Common myeloid progenitor, CD34-positive (primary cell): ENCODE measurements around the gene RAI1.

Source experiments
- CTCF ChIA-PET: fragments of 350-600 bp; sonication (Branson Sonifier 250); formaldehyde crosslinking; loops from one replicate; lab custom pipeline; 2021; ENCODE audit warnings: antibody characterized with exemption; lab: Charles Lee
- POLR2A ChIA-PET: fragments of 350-600 bp; sonication (Branson Sonifier 250); formaldehyde crosslinking; loops from one replicate; lab custom pipeline; 2021; ENCODE audit warnings: antibody characterized with exemption; lab: Charles Lee
- DNase-seq, 3 donors: peaks; one replicate each; pipeline versions ENCODE4 v3.0.0 to v3.0.0-alpha.2; 2013
- H3K27ac ChIP-seq, 2 experiments: 1 replicate in 1 of 2; 2 replicates in 1 of 2; pipeline ENCODE4 v1.7.0; 2013; ENCODE audit warnings: inconsistent platforms in 2 of 2, low read length in 2 of 2, mild to moderate bottlenecking in 2 of 2, low read depth in 1 of 2, moderate library complexity in 1 of 2; ENCODE audit not compliant: severe bottlenecking in 2 of 2, insufficient read depth in 1 of 2, poor library complexity in 1 of 2
- H3K27me3 ChIP-seq, 5 experiments: replicated peaks in 2 of 5; 1 replicate in 3 of 5; 2 replicates in 2 of 5; pipeline versions ENCODE4 v1.6.1 to v1.7.0; 2013; ENCODE audit warnings: low read length in 4 of 5, mild to moderate bottlenecking in 2 of 5, moderate library complexity in 2 of 5, inconsistent platforms in 1 of 5; ENCODE audit not compliant: insufficient read depth in 5 of 5, control insufficient read depth in 4 of 5
- H3K36me3 ChIP-seq, 4 experiments: 1 replicate in 2 of 4; 2 replicates in 2 of 4; pipeline versions ENCODE4 v1.6.1 to v1.7.0; 2013; ENCODE audit warnings: low read length in 3 of 4, control low read depth in 1 of 4, mild to moderate bottlenecking in 1 of 4; ENCODE audit not compliant: control insufficient read depth in 4 of 4, insufficient read depth in 4 of 4
- H3K4me1 ChIP-seq, 4 experiments: 1 replicate in 3 of 4; 2 replicates in 1 of 4; pipeline versions ENCODE4 v1.6.1 to v1.7.1; 2013; ENCODE audit warnings: low read length in 3 of 4, mild to moderate bottlenecking in 3 of 4, control low read depth in 1 of 4, inconsistent platforms in 1 of 4, moderate library complexity in 1 of 4; ENCODE audit not compliant: control insufficient read depth in 4 of 4, insufficient read depth in 4 of 4; ENCODE audit errors: control extremely low read depth in 1 of 4
- H3K4me3 ChIP-seq, 7 experiments: 1 replicate in 4 of 7; 2 replicates in 3 of 7; pipeline versions ENCODE4 v1.5.1 to v1.7.0; 2013; ENCODE audit warnings: mild to moderate bottlenecking in 7 of 7, low read length in 6 of 7, moderate library complexity in 6 of 7, inconsistent platforms in 2 of 7, low read depth in 2 of 7, control low read depth in 1 of 7; ENCODE audit not compliant: insufficient read depth in 4 of 7, control insufficient read depth in 1 of 7; ENCODE audit errors: extremely low read depth in 1 of 7
- H3K9me3 ChIP-seq, 5 experiments: 1 replicate in 4 of 5; 2 replicates in 1 of 5; pipeline versions ENCODE4 v1.6.1 to v1.7.1; 2013; ENCODE audit warnings: low read length in 4 of 5, mild to moderate bottlenecking in 2 of 5, inconsistent platforms in 1 of 5, low read depth in 1 of 5, moderate library complexity in 1 of 5; ENCODE audit not compliant: control insufficient read depth in 4 of 5, insufficient read depth in 2 of 5; ENCODE audit errors: control extremely low read depth in 1 of 5
- WGBS: methylation state at CpG from one replicate; pipeline ENCODE4 v1.1.5; 2013; ENCODE audit not compliant: insufficient coverage; 5-methylcytosine and 5-hydroxymethylcytosine counted together

The RAI1 gene

DNA sequence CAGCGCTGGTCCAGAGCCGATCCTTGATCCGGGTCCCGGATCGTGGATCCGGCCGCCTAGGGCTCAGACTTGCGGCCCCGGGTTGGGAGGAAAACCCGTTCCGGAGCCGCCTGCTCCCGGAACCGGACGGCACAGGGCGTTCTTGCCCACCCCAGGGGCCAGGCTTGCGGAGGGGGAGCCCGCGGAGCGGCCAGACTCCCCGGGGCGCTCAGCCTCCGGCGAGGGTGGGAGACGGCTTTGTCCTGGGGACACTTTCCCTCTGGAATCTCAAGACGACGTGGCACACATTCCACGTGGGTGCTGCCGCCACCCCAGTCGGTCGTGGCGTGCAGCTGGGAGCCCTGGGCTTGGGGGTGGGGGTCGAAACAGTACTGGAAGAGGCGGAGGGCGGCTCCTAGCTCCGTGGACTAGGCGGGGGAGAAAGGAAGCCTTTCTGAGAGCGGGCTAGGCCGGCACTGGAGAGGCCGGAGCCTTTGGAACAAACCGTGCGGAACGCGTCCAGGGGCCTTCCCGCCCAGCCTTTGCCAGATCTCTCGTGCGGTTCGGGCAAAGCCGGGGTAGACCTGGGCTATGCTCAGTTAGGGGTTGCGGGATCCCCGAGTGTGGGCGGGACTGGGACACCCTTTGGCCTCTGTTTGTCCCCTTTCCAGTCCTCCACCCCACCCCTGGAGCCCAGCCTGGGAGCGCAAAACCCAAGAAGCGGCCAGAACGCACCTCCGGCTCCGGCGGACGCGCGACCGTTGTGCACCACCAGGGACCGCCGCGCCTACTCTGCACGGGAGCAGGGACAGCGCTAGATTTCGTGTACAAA is 129.0 kb downstream of the RAI1 start:
- Histone ChIP-seq H3K4me3 (no peak overlapping the region), H3K27ac (no peak overlapping the region), H3K4me1 (peaks cover 0 to 10% (median 5%) of the 10 kb centered on the region in 4 experiments), H3K9me3 (no peaks in the 10 kb centered on the region), H3K27me3 (no peaks in the 10 kb centered on the region), H3K36me3 (peaks cover 3 to 79% (median 44%) of the 10 kb centered on the region in 4 experiments)
- ChIA-PET CTCF (interaction anchor here (0.7 to 21.2 kb wide), 9 partner anchors 8 to 239 kb away, joined by 3 to 295 read pairs (median 6); no protein-coding TSS in a partner anchor), POLR2A (no interaction called here)
- no peak for DNase-seq
- 95% methylated on average over 55 of the region's 68 CpGs for WGBS

DNA sequence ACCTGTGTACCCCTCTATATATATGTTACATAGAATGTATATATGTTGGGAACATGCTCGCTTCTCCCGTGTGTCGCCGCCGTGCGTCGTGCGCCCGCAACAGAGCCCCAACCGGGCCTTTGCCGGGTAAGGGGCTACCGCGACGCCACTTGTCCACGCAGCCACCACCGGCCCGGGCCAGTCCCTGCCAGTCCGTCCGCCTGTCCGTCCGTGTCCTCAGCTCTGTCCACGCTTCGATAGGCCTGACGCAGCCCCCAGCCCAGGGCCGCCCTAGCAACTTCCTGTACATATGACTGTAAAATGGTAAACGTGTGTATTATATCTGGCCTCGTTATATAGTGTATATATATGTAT is 129.6 kb downstream of the RAI1 start:
- WGBS: 98% methylated on average over 9 of the region's 27 CpGs
- DNase-seq: no peak

DNA sequence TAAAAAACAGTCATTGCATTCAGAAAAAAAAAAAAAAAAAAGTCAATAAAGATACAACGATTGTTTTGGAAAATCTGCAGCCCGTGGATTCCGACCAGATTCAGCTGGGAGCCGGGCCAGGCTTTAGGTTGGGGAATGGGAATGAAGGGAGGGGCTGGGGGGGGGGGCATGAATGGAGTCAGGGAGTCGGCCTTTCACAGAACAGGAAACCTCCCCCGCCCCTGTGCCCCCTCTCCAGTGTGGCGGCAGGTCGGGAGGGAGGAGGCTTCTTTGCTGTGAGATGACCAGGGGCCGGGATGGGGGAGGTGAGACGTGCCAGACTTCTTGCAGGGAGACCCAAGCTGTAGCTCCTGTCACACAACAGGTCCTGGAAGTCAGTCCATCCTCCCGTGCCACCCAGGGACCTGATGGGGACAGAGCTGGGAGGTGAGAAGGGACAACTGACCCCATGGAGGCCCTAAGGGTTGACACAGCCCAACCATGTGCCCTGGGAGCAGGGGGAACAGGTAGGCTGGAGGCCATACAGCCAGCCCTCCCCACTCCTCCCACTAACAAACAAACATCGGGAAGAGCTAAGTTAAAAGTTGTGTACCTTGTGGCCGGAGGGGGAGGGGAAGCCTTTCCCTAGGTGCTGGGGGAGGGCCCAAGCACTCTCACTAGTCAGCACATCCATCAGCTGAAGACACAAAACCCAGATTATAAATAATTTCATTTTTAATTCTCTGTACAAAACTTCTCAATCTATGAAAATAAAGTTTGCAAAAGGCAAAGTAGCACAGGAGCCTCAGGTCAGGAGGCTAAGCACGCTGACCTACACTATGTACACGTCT is 130.3 kb downstream of the RAI1 start:
- Histone ChIP-seq H3K4me1 (peaks cover 0 to 10% (median 5%) of the 10 kb centered on the region in 4 experiments), H3K27ac (no peak overlapping the region), H3K36me3 (peaks cover 4 to 77% (median 43%) of the 10 kb centered on the region in 4 experiments), H3K9me3 (no peaks in the 10 kb centered on the region), H3K27me3 (no peaks in the 10 kb centered on the region), H3K4me3 (no peak overlapping the region)
- no peak for DNase-seq
- 82% methylated on average over 6 of the region's 15 CpGs for WGBS
- CTCF ChIA-PET: interaction anchor here (0.7 to 21.2 kb wide), 31 partner anchors 9 to 142 kb away, joined by 3 to 295 read pairs (median 3); no protein-coding TSS in a partner anchor
- POLR2A ChIA-PET: interaction anchor here (1.0 kb wide), 1 partner anchor 25 kb away, joined by 6 read pairs; the partner anchor contains the start of gene SREBF1

More for the DNA sequence above, 129.6 kb downstream of the RAI1 start:
- H3K4me1 ChIP-seq: peaks cover 0 to 10% (median 5%) of the 10 kb centered on the region in 4 experiments
- H3K9me3 ChIP-seq: no peaks in the 10 kb centered on the region
- ChIA-PET CTCF (interaction anchor here (0.7 to 21.2 kb wide), 13 partner anchors 9 to 141 kb away, joined by 3 to 295 read pairs (median 6); no protein-coding TSS in a partner anchor), POLR2A (no interaction called here)
- no peak overlapping the region for H3K4me3 ChIP-seq
- H3K27me3 ChIP-seq: no peaks in the 10 kb centered on the region
- peaks cover 2 to 79% (median 43%) of the 10 kb centered on the region in 4 experiments for H3K36me3 ChIP-seq
- H3K27ac ChIP-seq: no peak overlapping the region

DNA sequence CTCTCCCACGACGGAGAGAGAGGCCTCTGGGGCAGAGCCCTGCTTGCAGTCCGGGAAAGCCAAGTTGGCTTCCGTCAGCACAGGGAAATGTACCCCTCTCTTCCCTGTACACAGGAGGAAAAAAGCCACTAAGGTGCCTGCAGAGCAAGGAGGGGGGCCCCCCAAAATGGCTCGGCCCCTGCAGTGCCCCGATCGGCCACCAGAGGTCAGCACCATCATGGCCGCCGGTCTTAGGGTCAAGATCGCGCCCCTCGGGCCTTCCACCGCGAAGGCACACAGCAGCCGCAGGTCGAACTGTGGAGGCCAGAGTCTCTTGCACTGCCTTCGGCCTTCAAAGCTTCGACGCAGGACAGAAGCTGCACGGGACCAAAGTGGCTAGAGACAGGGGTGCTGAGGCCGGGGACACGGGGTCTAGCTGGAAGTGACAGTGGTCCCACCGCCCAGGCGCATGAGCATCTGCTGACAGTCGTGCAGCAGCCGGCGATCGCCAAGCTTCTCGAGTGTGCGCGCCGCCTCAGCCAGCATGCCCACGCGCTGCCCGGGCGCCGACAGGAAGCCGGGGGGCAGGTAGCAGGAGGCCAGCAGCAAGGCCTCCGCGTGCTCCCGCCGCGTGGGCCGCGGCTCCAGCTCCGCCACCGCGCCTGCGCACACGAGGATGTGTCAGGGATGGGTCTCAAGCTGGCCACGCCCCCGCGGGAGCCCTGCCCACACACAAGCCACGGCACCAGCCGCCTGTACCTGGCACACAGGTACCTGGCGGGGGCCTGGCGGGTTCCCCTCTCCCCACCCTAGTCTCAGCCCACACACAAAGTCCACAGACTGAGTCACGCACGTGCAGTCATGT is 131.2 kb downstream of the RAI1 start:
- Histone ChIP-seq H3K4me3 (no peak overlapping the region), H3K9me3 (no peaks in the 10 kb centered on the region), H3K27ac (no peak overlapping the region), H3K27me3 (no peaks in the 10 kb centered on the region), H3K4me1 (peaks cover 0 to 10% (median 5%) of the 10 kb centered on the region in 4 experiments), H3K36me3 (peaks cover 5 to 78% (median 47%) of the 10 kb centered on the region in 4 experiments)
- DNase-seq: peak; percentile 45 to 64 (median 61)
- ChIA-PET POLR2A (interaction anchor here (0.7 to 1.6 kb wide), 6 partner anchors 21 to 521 kb away, joined by 3 to 6 read pairs (median 4); partner anchors contain the start of gene SREBF1), CTCF (interaction anchor here (0.6 to 21.2 kb wide), 29 partner anchors 8 to 221 kb away, joined by 3 to 295 read pairs (median 5); no protein-coding TSS in a partner anchor)
- 68% methylated on average over 56 of the region's 59 CpGs for WGBS

DNA sequence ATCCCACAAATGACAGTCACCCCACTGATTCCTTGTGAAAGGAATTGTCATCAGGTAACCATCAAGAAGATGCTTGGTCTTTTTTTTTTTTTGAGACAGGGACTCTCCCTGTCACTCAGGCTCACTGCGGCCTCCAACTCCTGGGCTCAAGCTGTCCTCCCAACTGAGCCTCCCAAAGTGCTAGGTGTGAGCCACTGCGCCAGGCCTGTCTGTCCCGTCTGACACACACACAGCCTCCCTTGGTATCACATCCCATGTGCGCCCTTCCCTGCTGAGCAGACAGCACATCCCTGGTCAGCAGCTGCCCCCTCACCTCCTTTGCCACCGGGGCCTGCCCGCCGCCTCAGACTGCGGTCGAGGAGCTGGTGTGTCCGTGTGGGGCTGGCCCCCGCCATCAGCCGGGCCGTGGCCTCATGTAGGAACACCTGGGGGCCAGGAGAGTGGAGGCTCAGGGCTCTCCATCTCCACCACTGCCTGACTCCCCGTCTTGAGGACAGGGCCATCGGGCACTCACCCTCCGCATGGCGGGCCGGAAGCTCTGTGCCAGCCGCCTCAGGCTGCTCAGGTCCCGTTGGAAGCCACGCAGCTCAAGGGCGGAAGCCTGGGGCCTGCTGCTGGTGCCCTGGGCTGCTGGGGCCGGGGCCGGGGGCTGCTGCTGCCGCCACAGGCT is 131.9 kb downstream of the RAI1 start:
- WGBS: 96% methylated on average over 13 of the region's 25 CpGs
- Histone ChIP-seq H3K27me3 (no peaks in the 10 kb centered on the region), H3K36me3 (peaks cover 4 to 78% (median 46%) of the 10 kb centered on the region in 4 experiments), H3K4me3 (no peak overlapping the region), H3K27ac (no peak overlapping the region), H3K9me3 (no peaks in the 10 kb centered on the region), H3K4me1 (peaks cover 0 to 10% (median 5%) of the 10 kb centered on the region in 4 experiments)
- ChIA-PET CTCF (interaction anchor here (0.6 to 21.2 kb wide), 20 partner anchors 8 to 221 kb away, joined by 3 to 295 read pairs (median 7); no protein-coding TSS in a partner anchor), POLR2A (interaction anchor here (0.7 to 1.6 kb wide), 7 partner anchors 20 to 520 kb away, joined by 3 to 6 read pairs (median 3); partner anchors contain the start of gene SREBF1)
- DNase-seq: no peak
